Chondrocyte (in vitro differentiated cells): ENCODE measurements around the gene AGPAT4. TPM values are rescaled to one million over a fixed set of nuclear protein-coding genes. Genes with fewer than 3 reads are reported as not detected.

Source experiments
- DNase-seq: peaks from one replicate; pipeline ENCODE4 v3.0.0; 2021; ENCODE audit warnings: mixed read lengths, low spot score
- H3K27ac Mint-ChIP-seq: one replicate; pipeline ENCODE4 v1.8.0; 2021; ENCODE audit warnings: mild to moderate bottlenecking, moderate library complexity, mixed read lengths; ENCODE audit not compliant: unreplicated experiment
- H3K27me3 Mint-ChIP-seq: 2 replicates; pipeline ENCODE4 v1.8.0; 2021; ENCODE audit warnings: low read depth, mixed read lengths
- H3K36me3 Mint-ChIP-seq: 2 replicates; pipeline ENCODE4 v1.8.0; 2021; ENCODE audit warnings: low read depth, mixed read lengths
- H3K4me1 Mint-ChIP-seq: 2 replicates; pipeline ENCODE4 v1.8.0; 2021; ENCODE audit warnings: low read depth, mild to moderate bottlenecking, mixed read lengths
- H3K4me3 Mint-ChIP-seq: one replicate; pipeline ENCODE4 v1.8.0; 2021; ENCODE audit warnings: mild to moderate bottlenecking, moderate library complexity, mixed read lengths; ENCODE audit not compliant: unreplicated experiment
- H3K9me3 Mint-ChIP-seq: 2 replicates; pipeline ENCODE4 v1.8.0; 2021; ENCODE audit warnings: low read depth, mixed read lengths
- total RNA-seq: library from RNA; stranded (reverse); gene quantifications from 3 replicates; pipeline ENCODE4 v1.2.1, GENCODE V29; 2021
- TF ChIP-seq, protein P1 (sequence below): fragments of 200-600 bp; sonication (generic); IDR thresholded peaks from 2 replicates; pipeline ENCODE4 v1.5.0; 2021; ENCODE audit warnings: antibody characterized with exemption, mild to moderate bottlenecking, moderate library complexity

AGPAT4 gene
- total RNA-seq, 1 donor from 2014 or later, result 11.9 TPM

DNA sequence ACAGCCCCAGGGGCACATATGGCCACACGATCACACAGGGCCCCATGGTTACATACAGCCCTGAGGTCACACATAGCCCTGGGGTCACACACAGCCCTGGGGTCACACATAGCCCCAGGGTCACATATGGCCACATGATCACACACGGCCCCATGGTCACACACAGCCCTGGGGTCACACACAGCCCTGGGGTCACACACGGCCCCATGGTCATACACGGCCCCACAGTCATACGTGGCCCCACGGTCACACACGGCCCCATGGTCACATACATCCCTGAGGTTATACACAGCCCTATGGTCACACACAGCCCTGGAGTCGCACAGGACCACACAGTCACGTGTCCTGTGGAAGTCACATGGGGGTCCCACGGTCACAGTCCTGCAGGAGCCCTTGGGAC lies 120.1 kb downstream of the AGPAT4 start:
- TF ChIP-seq, protein P1, sequence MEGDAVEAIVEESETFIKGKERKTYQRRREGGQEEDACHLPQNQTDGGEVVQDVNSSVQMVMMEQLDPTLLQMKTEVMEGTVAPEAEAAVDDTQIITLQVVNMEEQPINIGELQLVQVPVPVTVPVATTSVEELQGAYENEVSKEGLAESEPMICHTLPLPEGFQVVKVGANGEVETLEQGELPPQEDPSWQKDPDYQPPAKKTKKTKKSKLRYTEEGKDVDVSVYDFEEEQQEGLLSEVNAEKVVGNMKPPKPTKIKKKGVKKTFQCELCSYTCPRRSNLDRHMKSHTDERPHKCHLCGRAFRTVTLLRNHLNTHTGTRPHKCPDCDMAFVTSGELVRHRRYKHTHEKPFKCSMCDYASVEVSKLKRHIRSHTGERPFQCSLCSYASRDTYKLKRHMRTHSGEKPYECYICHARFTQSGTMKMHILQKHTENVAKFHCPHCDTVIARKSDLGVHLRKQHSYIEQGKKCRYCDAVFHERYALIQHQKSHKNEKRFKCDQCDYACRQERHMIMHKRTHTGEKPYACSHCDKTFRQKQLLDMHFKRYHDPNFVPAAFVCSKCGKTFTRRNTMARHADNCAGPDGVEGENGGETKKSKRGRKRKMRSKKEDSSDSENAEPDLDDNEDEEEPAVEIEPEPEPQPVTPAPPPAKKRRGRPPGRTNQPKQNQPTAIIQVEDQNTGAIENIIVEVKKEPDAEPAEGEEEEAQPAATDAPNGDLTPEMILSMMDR, result no peak
- no peak for DNase-seq
- no peak overlapping the region for H3K4me3 Mint-ChIP-seq
- no peaks in the 10 kb centered on the region for H3K4me1 Mint-ChIP-seq
- no peak overlapping the region for H3K27ac Mint-ChIP-seq
- no peaks in the 10 kb centered on the region for H3K27me3 Mint-ChIP-seq
- peaks cover 10% of the 10 kb centered on the region for H3K36me3 Mint-ChIP-seq
- peaks cover 3% of the 10 kb centered on the region for H3K9me3 Mint-ChIP-seq

DNA sequence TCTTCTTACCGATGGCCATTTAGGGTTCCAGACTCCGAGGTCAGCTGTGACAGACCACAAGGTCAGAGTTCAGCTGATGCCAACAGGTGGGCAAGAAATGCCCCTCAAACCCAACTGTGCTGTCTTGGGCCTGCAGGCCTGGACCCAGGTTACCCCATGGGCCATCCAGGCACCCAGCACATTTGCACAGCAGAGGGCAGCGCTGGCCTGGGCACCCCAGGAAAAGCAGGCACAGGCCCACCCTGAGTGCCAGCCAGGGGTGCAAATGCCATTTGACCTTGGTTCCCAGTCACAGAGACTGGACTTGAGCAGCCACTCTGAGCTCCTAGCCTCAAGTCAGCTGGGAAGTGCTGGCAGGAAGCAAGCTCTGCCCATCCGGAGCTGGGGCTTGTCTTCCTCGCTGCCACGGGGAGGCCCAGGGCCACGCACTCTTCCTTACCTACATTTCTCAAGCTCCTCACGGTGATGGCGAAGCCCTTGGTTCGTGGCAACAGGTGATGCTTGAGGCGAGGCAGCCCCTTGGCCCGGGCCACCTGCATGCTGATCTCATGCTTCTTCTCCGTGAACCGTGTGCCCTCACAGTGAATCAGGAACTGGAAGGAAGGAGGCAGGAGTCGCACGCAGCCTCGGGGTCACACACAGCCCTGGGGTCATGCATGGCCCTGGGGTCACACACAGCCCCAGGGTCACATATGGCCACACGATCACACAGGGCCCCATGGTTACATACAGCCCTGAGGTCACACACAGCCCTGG lies 120.8 kb downstream of the AGPAT4 start:
- peaks cover 3% of the 10 kb centered on the region for H3K9me3 Mint-ChIP-seq

DNA sequence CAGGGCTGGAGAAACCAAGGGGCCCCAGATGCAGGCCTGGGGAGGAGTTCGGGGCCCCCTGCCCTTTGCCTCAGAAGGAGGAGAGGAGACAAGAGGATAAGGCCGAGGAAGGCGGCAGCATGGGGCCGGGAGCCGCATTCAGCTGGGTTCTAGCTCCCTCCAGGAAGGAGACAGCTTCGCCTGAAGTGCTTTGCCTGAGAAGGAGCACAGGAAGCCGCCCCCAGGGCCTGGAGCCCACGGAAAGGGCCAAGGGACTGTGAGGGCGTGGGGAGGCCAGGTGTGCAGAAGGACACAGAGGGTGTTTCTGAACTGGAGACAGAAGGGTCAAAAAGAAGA lies 121.4 kb downstream of the AGPAT4 start:
- Mint-ChIP-seq H3K4me1 (no peaks in the 10 kb centered on the region), H3K27ac (no peak overlapping the region), H3K9me3 (peaks cover 3% of the 10 kb centered on the region), H3K36me3 (peaks cover 14% of the 10 kb centered on the region), H3K4me3 (no peak overlapping the region), H3K27me3 (no peaks in the 10 kb centered on the region)
- TF ChIP-seq, protein P1, result no peak
- DNase-seq, result no peak

More for the DNA sequence above, 120.8 kb downstream of the AGPAT4 start:
- no peaks in the 10 kb centered on the region for H3K4me1 Mint-ChIP-seq
- no peak overlapping the region for H3K27ac Mint-ChIP-seq
- H3K27me3 Mint-ChIP-seq, result no peaks in the 10 kb centered on the region
- TF ChIP-seq, protein P1, result peak; percentile 74
- peaks cover 13% of the 10 kb centered on the region for H3K36me3 Mint-ChIP-seq
- H3K4me3 Mint-ChIP-seq, result no peak overlapping the region
- no peak for DNase-seq

DNA sequence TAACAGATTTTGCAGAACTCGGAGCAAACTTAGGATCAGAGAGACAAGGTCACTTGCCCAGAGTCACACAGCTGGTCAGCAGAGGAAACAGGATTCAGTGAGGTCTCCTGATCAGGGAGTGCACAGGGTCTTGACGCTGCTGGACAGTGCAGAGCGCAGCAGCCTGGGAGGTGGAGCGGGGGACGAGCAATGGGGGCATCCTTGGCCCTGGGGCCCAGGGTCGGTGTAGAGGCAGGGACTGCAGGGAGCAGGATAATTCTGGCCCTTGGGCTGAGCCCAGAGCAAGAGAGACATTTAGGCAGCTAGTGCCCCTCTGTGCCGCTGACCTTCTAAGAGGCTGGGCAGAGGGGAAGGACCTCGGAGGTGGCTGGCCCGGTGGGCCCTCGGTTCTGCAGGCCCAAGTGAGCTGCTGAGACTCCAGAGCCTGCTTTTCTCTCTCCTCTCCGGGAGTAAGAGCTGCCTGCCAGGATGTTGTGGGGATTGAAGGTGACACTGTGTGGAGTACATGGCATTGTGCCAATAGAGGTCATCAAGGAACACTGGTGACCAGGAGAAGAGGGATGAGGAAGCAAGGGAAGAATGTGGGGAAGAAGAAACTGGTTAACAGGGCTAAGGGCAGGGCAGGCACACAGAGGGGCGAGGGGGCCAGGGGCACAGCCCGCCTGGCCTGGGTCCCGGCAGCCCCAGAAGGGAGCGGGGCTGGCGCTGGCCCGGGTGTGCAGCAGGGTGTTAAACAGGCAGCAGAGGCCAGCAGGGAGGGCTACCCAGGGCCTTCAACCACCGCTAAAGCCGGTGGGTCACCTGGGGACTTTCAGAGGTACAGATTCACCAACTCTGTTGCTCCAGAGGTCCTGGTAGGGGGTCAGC lies 122.0 kb downstream of the AGPAT4 start:
- Mint-ChIP-seq H3K4me1 (no peaks in the 10 kb centered on the region), H3K9me3 (peaks cover 1% of the 10 kb centered on the region), H3K4me3 (no peak overlapping the region), H3K27ac (no peak overlapping the region), H3K27me3 (no peaks in the 10 kb centered on the region), H3K36me3 (peaks cover 13% of the 10 kb centered on the region)
- TF ChIP-seq, protein P1, result no peak
- no peak for DNase-seq

DNA sequence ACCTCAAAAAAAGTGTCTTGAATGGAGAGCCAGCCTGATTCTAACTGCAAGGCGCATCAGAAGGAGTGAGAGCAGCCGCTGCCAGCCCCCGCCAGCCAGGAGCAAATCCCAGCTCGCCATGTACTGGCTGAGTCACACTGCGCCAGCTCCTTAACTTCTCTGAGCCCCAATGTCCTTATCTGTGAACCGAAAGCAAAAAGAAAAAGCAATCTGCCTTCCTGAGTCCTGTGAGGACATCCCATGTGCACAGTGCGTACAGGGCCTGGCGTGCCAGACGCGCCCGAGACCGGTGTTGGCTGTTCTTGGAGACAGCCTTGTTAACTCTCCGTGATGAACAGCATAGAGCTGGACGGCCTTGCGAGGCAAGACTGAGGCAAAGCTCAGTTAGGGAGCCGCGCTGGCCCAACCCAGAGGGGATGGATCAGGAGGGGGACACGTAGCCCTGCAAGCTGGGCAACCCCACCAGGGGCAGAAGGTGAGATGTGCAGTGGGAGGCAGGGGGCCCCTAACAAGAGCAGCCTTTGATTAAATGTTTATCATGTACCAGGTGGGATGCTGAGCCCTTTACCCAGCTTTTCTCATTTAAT lies 122.7 kb downstream of the AGPAT4 start:
- H3K27me3 Mint-ChIP-seq, result no peaks in the 10 kb centered on the region
- TF ChIP-seq, protein P1, result no peak
- H3K4me1 Mint-ChIP-seq, result no peaks in the 10 kb centered on the region
- H3K27ac Mint-ChIP-seq, result no peak overlapping the region
- H3K9me3 Mint-ChIP-seq, result no peaks in the 10 kb centered on the region
- H3K36me3 Mint-ChIP-seq, result peaks cover 12% of the 10 kb centered on the region
- no peak for DNase-seq
- no peak overlapping the region for H3K4me3 Mint-ChIP-seq
